RWPE1 (cell line): ENCODE measurements around the gene MTHFS.

Source experiments
- CTCF ChIA-PET: fragments of 350-600 bp; sonication (Branson Sonifier 250); formaldehyde crosslinking; extraction: SDS; loops from one replicate; lab custom pipeline; 2021; lab: Yijun Ruan, JAX
- POLR2A ChIA-PET: fragments of 400-600 bp; formaldehyde crosslinking; extraction: SDS; loops from one replicate; lab custom pipeline; 2020; ENCODE audit warnings: antibody characterized with exemption; ENCODE audit not compliant: low non-redundant PET; lab: Yijun Ruan, JAX
- DNase-seq: peaks from one replicate; pipeline ENCODE4 v3.0.0; 2012; ENCODE audit warnings: low spot score
- H3K27ac ChIP-seq: fragments of 450-650 bp; 2 replicates; pipeline ENCODE4 v1.5.1; 2017
- TF ChIP-seq, protein P1 (sequence below): fragments of 450-650 bp; conservative IDR thresholded peaks from 2 replicates; pipeline ENCODE4 v1.5.1; 2017; ENCODE audit warnings: low read depth, mild to moderate bottlenecking

MTHFS gene

DNA sequence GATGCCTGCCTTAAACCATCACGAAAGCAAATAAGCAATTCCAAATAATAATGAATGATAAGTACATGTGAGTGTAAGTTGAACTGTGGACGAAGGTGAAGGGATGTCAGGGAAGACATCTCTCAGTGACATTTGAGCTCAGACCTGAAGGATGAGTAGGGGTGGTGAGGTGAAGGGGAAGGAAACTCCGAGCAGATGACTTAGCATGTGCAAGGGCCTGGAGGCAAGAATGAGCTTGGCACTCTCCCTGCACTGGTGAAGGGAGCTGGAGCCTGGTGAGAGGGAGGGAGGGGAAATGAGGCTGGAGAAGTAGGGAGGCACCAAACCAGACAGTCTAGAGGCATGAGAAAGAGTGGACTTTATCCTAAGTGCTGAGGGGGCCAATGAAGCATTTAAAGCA, 84.3 kb downstream of the MTHFS start:
- POLR2A ChIA-PET, result no interaction called here
- TF ChIP-seq, protein P1, sequence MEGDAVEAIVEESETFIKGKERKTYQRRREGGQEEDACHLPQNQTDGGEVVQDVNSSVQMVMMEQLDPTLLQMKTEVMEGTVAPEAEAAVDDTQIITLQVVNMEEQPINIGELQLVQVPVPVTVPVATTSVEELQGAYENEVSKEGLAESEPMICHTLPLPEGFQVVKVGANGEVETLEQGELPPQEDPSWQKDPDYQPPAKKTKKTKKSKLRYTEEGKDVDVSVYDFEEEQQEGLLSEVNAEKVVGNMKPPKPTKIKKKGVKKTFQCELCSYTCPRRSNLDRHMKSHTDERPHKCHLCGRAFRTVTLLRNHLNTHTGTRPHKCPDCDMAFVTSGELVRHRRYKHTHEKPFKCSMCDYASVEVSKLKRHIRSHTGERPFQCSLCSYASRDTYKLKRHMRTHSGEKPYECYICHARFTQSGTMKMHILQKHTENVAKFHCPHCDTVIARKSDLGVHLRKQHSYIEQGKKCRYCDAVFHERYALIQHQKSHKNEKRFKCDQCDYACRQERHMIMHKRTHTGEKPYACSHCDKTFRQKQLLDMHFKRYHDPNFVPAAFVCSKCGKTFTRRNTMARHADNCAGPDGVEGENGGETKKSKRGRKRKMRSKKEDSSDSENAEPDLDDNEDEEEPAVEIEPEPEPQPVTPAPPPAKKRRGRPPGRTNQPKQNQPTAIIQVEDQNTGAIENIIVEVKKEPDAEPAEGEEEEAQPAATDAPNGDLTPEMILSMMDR, result no peak
- no peak overlapping the region for H3K27ac ChIP-seq
- DNase-seq, result no peak
- CTCF ChIA-PET, result no interaction called here

DNA sequence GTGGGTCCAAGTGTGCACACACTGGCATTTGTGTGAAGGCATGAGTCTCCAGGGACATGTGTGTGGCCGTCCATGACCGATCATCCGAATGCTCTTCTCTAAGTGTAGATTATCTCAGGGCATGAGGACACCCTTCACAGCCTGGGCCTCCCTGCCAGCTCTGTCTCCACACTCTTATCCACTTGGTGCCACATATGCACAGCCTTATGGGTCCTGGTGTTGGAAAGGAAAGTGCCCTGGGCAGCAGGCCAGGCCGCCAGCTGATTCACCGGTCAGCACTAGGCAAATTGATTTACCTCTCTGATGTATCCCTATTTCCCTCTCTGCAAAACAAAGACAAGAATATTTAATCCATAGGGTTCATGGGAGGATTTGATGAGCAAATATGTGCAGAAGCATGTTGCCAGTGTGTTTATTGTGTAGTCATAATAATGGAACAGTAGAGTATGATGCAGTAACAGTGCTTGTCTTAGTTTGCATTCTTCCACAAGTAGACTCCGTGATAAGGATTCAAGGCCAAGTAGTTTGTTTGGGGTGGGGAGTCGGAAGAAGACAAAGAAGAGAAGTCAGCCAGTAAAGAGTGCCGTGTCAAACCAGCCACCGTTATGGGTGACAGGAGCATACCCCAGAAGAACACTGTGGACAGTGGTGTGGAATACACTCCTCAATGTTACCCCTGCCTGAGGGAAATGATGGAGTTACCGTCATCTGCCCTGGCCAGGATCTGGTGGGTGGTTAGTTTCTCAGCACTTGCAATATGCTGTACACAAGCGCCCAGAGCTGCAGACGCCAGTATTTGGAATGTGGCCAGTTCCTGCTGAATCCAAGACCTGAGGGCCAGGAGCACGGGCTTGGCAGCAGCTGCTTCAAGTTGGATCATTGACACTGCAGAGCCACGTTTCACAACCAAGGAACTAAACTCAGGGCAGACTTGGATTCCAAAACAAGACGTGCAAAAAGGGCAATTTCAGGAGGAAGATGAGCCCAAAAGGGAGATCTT, 85.1 kb downstream of the MTHFS start:
- ChIA-PET CTCF (no interaction called here), POLR2A (no interaction called here)
- TF ChIP-seq, protein P1, result no peak
- H3K27ac ChIP-seq, result no peak overlapping the region
- DNase-seq, result peak; percentile 20

DNA sequence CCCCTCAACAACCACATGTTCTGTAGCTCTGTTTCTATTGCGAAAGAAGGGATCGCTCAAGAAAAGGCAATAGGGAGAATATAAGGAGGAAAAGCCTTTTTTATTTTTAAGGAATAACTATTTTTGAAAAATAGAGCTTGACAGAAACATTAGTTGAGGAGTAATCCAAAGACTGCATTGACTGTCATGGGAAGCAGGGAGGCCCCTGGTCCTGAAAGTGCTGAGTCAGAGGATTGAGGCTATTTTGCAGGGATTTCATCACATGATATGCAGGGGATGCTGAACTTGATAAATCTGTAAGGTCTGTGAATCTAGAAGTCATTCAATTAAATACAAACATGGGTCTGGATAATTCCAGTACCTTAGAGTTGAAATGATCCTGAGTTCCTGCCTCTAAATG, 92.0 kb downstream of the MTHFS start:
- no peak for DNase-seq
- H3K27ac ChIP-seq, result no peak overlapping the region
- TF ChIP-seq, protein P1, result no peak
- POLR2A ChIA-PET, result no interaction called here
- CTCF ChIA-PET, result no interaction called here

DNA sequence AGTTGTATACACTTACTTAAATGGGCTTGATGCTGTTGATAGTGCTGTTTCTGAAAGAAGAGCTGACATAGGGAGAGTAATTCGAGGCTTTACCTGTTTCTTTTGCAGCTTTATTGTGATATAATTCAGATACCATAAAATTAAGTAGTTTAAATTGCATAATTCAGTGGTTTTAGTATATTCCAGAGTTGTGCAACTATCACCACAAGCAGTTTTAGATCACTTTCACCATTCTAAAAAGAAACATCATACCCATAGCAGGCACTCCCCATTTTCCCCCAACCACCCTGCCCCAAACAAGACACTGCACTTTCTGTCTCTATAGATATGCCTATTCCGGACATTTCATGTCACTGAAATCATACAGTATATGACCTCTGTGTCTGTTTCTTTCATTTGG, 98.5 kb downstream of the MTHFS start:
- TF ChIP-seq, protein P1, result no peak
- CTCF ChIA-PET, result interaction anchor here (0.6 to 0.7 kb wide), 3 partner anchors 41 to 818 kb away, joined by 3 to 4 read pairs (median 3); no protein-coding TSS in a partner anchor
- POLR2A ChIA-PET, result no interaction called here
- DNase-seq, result no peak
- no peak overlapping the region for H3K27ac ChIP-seq
